NB4 (cell line): ENCODE measurements around the gene SPATA7.

Experiments used
- DNase-seq: peaks from one replicate; pipeline ENCODE4 v3.0.0; 2010; ENCODE audit warnings: low read depth
- H3K4me3 ChIP-seq: one replicate; pipeline ENCODE4 v1.5.1; 2011; ENCODE audit warnings: mild to moderate bottlenecking, low read depth, low read length, moderate library complexity
- MAX ChIP-seq: IDR thresholded peaks from 2 replicates; pipeline ENCODE4 v1.6.1; 2011; ENCODE audit warnings: low read depth, low read length
- MYC ChIP-seq: IDR thresholded peaks from 2 replicates; pipeline ENCODE4 v1.6.1; 2011; ENCODE audit warnings: low read depth, low read length
- POLR2A ChIP-seq: IDR thresholded peaks from 2 replicates; pipeline ENCODE4 v1.6.1; 2011; ENCODE audit warnings: mild to moderate bottlenecking; ENCODE audit not compliant: insufficient read length; ENCODE audit errors: extremely low read depth
- TF ChIP-seq, protein P1 (sequence below): IDR thresholded peaks from one replicate; pipeline ENCODE4 v1.5.1; 2012; ENCODE audit warnings: low read depth, low read length

The SPATA7 gene

GRCh38 chr14:88386256-88386794 lies 868 bp downstream of the SPATA7 start:
- no peak for DNase-seq
- TF ChIP-seq MYC, result no peak
- no peak for TF ChIP-seq POLR2A
- TF ChIP-seq, protein P1, sequence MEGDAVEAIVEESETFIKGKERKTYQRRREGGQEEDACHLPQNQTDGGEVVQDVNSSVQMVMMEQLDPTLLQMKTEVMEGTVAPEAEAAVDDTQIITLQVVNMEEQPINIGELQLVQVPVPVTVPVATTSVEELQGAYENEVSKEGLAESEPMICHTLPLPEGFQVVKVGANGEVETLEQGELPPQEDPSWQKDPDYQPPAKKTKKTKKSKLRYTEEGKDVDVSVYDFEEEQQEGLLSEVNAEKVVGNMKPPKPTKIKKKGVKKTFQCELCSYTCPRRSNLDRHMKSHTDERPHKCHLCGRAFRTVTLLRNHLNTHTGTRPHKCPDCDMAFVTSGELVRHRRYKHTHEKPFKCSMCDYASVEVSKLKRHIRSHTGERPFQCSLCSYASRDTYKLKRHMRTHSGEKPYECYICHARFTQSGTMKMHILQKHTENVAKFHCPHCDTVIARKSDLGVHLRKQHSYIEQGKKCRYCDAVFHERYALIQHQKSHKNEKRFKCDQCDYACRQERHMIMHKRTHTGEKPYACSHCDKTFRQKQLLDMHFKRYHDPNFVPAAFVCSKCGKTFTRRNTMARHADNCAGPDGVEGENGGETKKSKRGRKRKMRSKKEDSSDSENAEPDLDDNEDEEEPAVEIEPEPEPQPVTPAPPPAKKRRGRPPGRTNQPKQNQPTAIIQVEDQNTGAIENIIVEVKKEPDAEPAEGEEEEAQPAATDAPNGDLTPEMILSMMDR, result no peak
- TF ChIP-seq MAX, result no peak
- peak overlapping the region; percentile 88 for H3K4me3 ChIP-seq

DNA sequence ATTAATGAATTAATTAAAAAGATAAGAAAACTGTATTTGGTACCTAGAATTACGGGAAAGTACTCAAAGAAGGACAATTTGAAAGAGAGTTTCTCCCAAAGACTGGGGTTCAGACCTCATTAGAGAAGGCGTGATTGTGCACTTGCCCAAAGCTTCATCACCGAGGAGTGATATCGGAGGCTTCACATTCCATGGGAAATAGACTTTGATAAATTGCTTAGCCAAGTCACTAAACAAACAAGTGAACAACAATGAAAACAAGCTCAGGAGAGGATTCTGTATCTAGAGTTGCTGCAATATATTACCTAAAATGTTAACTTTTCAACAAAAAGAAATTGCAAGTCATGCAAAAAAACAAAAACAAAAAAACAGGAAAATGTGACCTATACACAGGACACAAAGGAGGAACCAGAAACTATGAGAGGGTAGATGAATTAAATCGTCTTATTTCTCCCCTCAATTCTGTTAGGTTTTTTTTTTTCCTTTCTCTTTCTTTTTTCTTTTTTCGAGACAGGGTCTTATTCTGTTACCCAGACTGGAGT lies 3.4 kb downstream of the SPATA7 start:
- no peak overlapping the region for H3K4me3 ChIP-seq
- DNase-seq, result no peak
- TF ChIP-seq POLR2A (no peak), MAX (no peak), MYC (no peak)
- TF ChIP-seq, protein P1, result no peak

- no peak for DNase-seq
- H3K4me3 ChIP-seq, result no peak overlapping the region
- TF ChIP-seq, protein P1, result no peak
- TF ChIP-seq POLR2A, result no peak
- TF ChIP-seq MAX, result no peak
- no peak for TF ChIP-seq MYC
Observed at GRCh38 chr14:88392609-88393008, 7.2 kb downstream of the SPATA7 start.

GRCh38 chr14:88411039-88411438 lies 25.6 kb downstream of the SPATA7 start:
- TF ChIP-seq MYC (no peak), MAX (no peak), POLR2A (no peak)
- TF ChIP-seq, protein P1, result no peak
- H3K4me3 ChIP-seq, result no peak overlapping the region

DNA sequence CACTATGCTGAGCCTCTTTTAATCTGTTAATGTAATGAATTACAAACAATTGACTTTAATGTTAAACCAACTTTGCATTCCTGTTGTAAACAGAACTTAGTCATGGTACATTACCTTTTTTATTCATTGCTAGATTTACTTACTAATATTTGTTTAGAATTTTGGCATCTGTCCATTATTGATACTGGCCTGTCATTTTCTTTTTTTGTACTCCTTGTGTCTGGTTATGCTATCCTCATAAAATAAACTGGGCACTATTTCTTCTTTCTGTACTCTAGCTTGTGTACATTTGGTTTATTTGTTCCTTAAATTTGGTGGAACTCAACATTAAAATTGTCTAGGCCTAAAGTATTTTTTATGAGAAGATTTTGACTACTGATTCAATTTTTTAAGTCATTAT lies 32.1 kb downstream of the SPATA7 start:
- no peak for DNase-seq
- no peak overlapping the region for H3K4me3 ChIP-seq
- TF ChIP-seq MYC (no peak), MAX (no peak), POLR2A (no peak)
- TF ChIP-seq, protein P1, result no peak

More at GRCh38 chr14:88411039-88411438, 25.6 kb downstream of the SPATA7 start:
- no peak for DNase-seq
